ENCODE results near the gene TSPAN18. TPM values are rescaled to one million over a fixed set of nuclear protein-coding genes. Genes with fewer than 3 reads are reported as not detected.

Gene TSPAN18
- total RNA-seq, 6 donors from 2014 or later: 8.2 to 48.6 (median 17.5) TPM

- ATAC-seq (ENCODE audit: low FRiP score in 2 of 2) (no peak), DNase-seq (peak in 1 of 2 donors; percentile 37)
- no peaks in the 10 kb centered on the region for H3K27me3 ChIP-seq
- 47 to 51% methylated on average over 2 to 4 of the region's 4 CpGs for WGBS, 2 donors
- no peaks in the 10 kb centered on the region for H3K36me3 ChIP-seq
- no peak overlapping the region for H3K4me3 ChIP-seq
- TF ChIP-seq POLR2A (IDR thresholded peaks at IDR 0.05): no peak
- TF ChIP-seq CTCF (IDR thresholded peaks at IDR 0.05): no peak
- TF ChIP-seq EP300 (IDR thresholded peaks at IDR 0.05): no peak
- TF ChIP-seq POLR2AphosphoS5 (IDR thresholded peaks at IDR 0.05): no peak
- no peak overlapping the region for H3K27ac ChIP-seq
- H3K4me1 ChIP-seq: peaks cover 16 to 24% (median 23%) of the 10 kb centered on the region in 4 donors
- no peaks in the 10 kb centered on the region for H3K9me3 ChIP-seq
Observed at GRCh38 chr11:44813401-44813800, 86.6 kb downstream of the TSPAN18 start.

GRCh38 chr11:44814881-44815592, 88.3 kb downstream of the TSPAN18 start:
- no peaks in the 10 kb centered on the region for H3K27me3 ChIP-seq
- no peaks in the 10 kb centered on the region for H3K36me3 ChIP-seq
- TF ChIP-seq POLR2AphosphoS5 (IDR thresholded peaks at IDR 0.05) (no peak), EP300 (IDR thresholded peaks at IDR 0.05) (no peak), POLR2A (IDR thresholded peaks at IDR 0.05) (no peak), CTCF (IDR thresholded peaks at IDR 0.05) (no peak)
- DNase-seq: no peak
- H3K4me1 ChIP-seq: peaks cover 16 to 24% (median 23%) of the 10 kb centered on the region in 4 donors
- WGBS, 2 donors: 58 to 73% methylated on average over 5 of the region's 5 CpGs
- no peak overlapping the region for H3K4me3 ChIP-seq
- no peaks in the 10 kb centered on the region for H3K9me3 ChIP-seq
- no peak overlapping the region for H3K27ac ChIP-seq
- ATAC-seq (ENCODE audit: low FRiP score in 2 of 2): no peak

GRCh38 chr11:44815917-44816456, 89.2 kb downstream of the TSPAN18 start:
- ATAC-seq (ENCODE audit: low FRiP score in 2 of 2): no peak
- Histone ChIP-seq H3K9me3 (no peaks in the 10 kb centered on the region), H3K27me3 (no peaks in the 10 kb centered on the region), H3K4me3 (no peak overlapping the region), H3K4me1 (peaks cover 16 to 24% (median 23%) of the 10 kb centered on the region in 4 donors), H3K36me3 (no peaks in the 10 kb centered on the region), H3K27ac (no peak overlapping the region)
- WGBS, 2 donors: 93 to 94% methylated on average over 6 to 8 of the region's 8 CpGs
- TF ChIP-seq EP300 (IDR thresholded peaks at IDR 0.05): no peak
- no peak for DNase-seq

GRCh38 chr11:44816761-44817160, 90.0 kb downstream of the TSPAN18 start:
- H3K27ac ChIP-seq: peak overlapping the region in 1 of 4 donors; percentile 30
- H3K36me3 ChIP-seq: no peaks in the 10 kb centered on the region
- ATAC-seq (ENCODE audit: low FRiP score in 2 of 2) (no peak), DNase-seq (no peak)
- peaks cover 11 to 23% (median 22%) of the 10 kb centered on the region in 4 donors for H3K4me1 ChIP-seq
- H3K4me3 ChIP-seq: no peak overlapping the region
- TF ChIP-seq EP300 (IDR thresholded peaks at IDR 0.05) (no peak), POLR2A (IDR thresholded peaks at IDR 0.05) (no peak), POLR2AphosphoS5 (IDR thresholded peaks at IDR 0.05) (no peak), CTCF (IDR thresholded peaks at IDR 0.05) (no peak)
- 86 to 91% methylated on average over 3 of the region's 3 CpGs for WGBS, 2 donors
- no peaks in the 10 kb centered on the region for H3K9me3 ChIP-seq
- no peaks in the 10 kb centered on the region for H3K27me3 ChIP-seq

- ATAC-seq (ENCODE audit: low FRiP score in 2 of 2): no peak
- TF ChIP-seq POLR2AphosphoS5 (IDR thresholded peaks at IDR 0.05) (no peak), POLR2A (IDR thresholded peaks at IDR 0.05) (no peak), CTCF (IDR thresholded peaks at IDR 0.05) (no peak), EP300 (IDR thresholded peaks at IDR 0.05) (no peak)
- no peak for DNase-seq
- Histone ChIP-seq H3K4me3 (no peak overlapping the region), H3K4me1 (peaks cover 11 to 21% (median 20%) of the 10 kb centered on the region in 4 donors), H3K27ac (peak overlapping the region in 2 of 4 donors; percentile 4 to 30), H3K36me3 (no peaks in the 10 kb centered on the region), H3K9me3 (no peaks in the 10 kb centered on the region), H3K27me3 (no peaks in the 10 kb centered on the region)
- 70 to 76% methylated on average over 2 to 4 of the region's 4 CpGs for WGBS, 2 donors
Observed at GRCh38 chr11:44817207-44817949, 90.6 kb downstream of the TSPAN18 start.
